ENCODE data around the gene APH1A. TPM values are rescaled to one million over a fixed set of nuclear protein-coding genes. Genes with fewer than 3 reads are reported as not detected.

The APH1A gene
- total and polyA plus RNA-seq, 2 of the 13 experiments (the other 11 are each of a cell fraction or from before 2014, with no cell fraction given) = 114 to 130 TPM

GRCh38 chr1:150257624-150258585 is 10.9 kb downstream of the APH1A start, which contains the start of gene CA14 (continued):
- TF ChIP-seq USF2 (IDR thresholded peaks at IDR 0.05; ENCODE audit: low read depth, low read length) (no peak), USF2 (CRISPR knock-in tag; IDR thresholded peaks at IDR 0.05; ENCODE audit: borderline replicate concordance) (0 out of 2 replicates have a peak, but pooled peaks have one; percentile 24), PCBP2 (optimal IDR thresholded peaks at IDR 0.05; ENCODE audit: low read depth, low read length, poor library complexity, severe bottlenecking) (no peak), ZUFSP (CRISPR knock-in tag; IDR thresholded peaks at IDR 0.05; ENCODE audit: borderline replicate concordance) (no peak), ZNF276 (CRISPR knock-in tag; IDR thresholded peaks at IDR 0.05; ENCODE audit: low read depth) (peak; percentile 100), HNF4G (IDR thresholded peaks at IDR 0.05; ENCODE audit: borderline replicate concordance, low read depth, low read length) (no peak), HNF4G (CRISPR knock-in tag; IDR thresholded peaks at IDR 0.05; ENCODE audit: borderline replicate concordance, low read depth) (no peak), PAX8 (CRISPR knock-in tag; IDR thresholded peaks at IDR 0.05; ENCODE audit: borderline replicate concordance) (peak; percentile 80; the same call in 1 of the 2 replicates), CHD4 (IDR thresholded peaks at IDR 0.05; ENCODE audit: borderline replicate concordance, low read length) (no peak), RNF2 (conservative IDR thresholded peaks at IDR 0.05; ENCODE audit: low read depth) (no peak), SKIL (CRISPR knock-in tag; IDR thresholded peaks at IDR 0.05; ENCODE audit: borderline replicate concordance) (no peak), AGO1 (IDR thresholded peaks at IDR 0.05; ENCODE audit: low read depth, low read length, poor library complexity, severe bottlenecking) (no peak), TARDBP (CRISPR knock-in tag; IDR thresholded peaks at IDR 0.05) (no peak), LRRFIP1 (CRISPR knock-in tag; conservative IDR thresholded peaks at IDR 0.05) (no peak), TOE1 (CRISPR knock-in tag; IDR thresholded peaks at IDR 0.05) (no peak)

All from HepG2 (cell line).